IMR-90 (cell line): ENCODE data around the gene ADAMTS12.

Experiments used
- BHLHE40 ChIP-seq: fragments of 150-350 bp; IDR thresholded peaks from 2 replicates; pipeline ENCODE4 v1.6.1; 2016; ENCODE audit warnings: mild to moderate bottlenecking, low read depth, low read length
- CEBPB ChIP-seq: IDR thresholded peaks from 2 replicates; pipeline ENCODE4 v1.6.1; 2012; ENCODE audit warnings: low read depth, low read length, improper control_type of control experiment
- CTCF ChIP-seq: conservative IDR thresholded peaks from 2 replicates; pipeline ENCODE4 v1.5.1; 2012; ENCODE audit warnings: mild to moderate bottlenecking, low read depth, low read length, improper control_type of control experiment
- MAFK ChIP-seq: IDR thresholded peaks from 2 replicates; pipeline ENCODE4 v1.6.1; 2012; ENCODE audit warnings: low read depth, low read length, improper control_type of control experiment
- MXI1 ChIP-seq: IDR thresholded peaks from 2 replicates; pipeline ENCODE4 v1.6.1; 2012; ENCODE audit warnings: low read depth, mild to moderate bottlenecking, low read length, moderate library complexity, borderline replicate concordance
- NFE2L2 ChIP-seq: fragments of 150-350 bp; IDR thresholded peaks from 2 replicates; pipeline ENCODE4 v1.6.1; 2016; ENCODE audit warnings: low read depth, mild to moderate bottlenecking, low read length
- POLR2A ChIP-seq: IDR thresholded peaks from 2 replicates; pipeline ENCODE4 v1.6.1; 2012; ENCODE audit warnings: mild to moderate bottlenecking, low read depth, low read length
- RAD21 ChIP-seq: IDR thresholded peaks from 2 replicates; pipeline ENCODE4 v1.6.1; 2012; ENCODE audit warnings: low read length, improper control_type of control experiment
- RFX5 ChIP-seq: IDR thresholded peaks from 2 replicates; pipeline ENCODE4 v1.8.0; 2012; ENCODE audit warnings: low read depth, mild to moderate bottlenecking, low read length, moderate library complexity

- TF ChIP-seq CTCF (no peak), RFX5 (no peak), MAFK (no peak), CEBPB (no peak), BHLHE40 (no peak), POLR2A (no peak), MXI1 (no peak), RAD21 (no peak), NFE2L2 (no peak)
Observed at GRCh38 chr5:33513462-33514185, 378.2 kb downstream of the ADAMTS12 start.
